PC-3 (cell line): ENCODE measurements around the gene PLOD3. TPM values are rescaled to one million over a fixed set of nuclear protein-coding genes. Genes with fewer than 3 reads are reported as not detected.

Experiments used
- ATAC-seq: fragments of 200-7000 bp; cut with Tn5 transposase; 2 replicates; pipeline ENCODE4 v1.9.1; 2020; ENCODE audit warnings: mild to moderate bottlenecking, moderate library complexity
- BruUV-seq: library from RNA; stranded (reverse); fragments of 400-500 nt; replicated peaks from 2 replicates; lab custom pipeline; 2021; lab: Mats Ljungman, UMichigan
- CTCF ChIA-PET: fragments of 300-600 bp; sonication (Branson Sonifier 250); formaldehyde crosslinking; loops from one replicate; lab custom pipeline; 2022; ENCODE audit warnings: antibody characterized with exemption; lab: Charles Lee
- POLR2A ChIA-PET: fragments of 300-600 bp; sonication (Branson Sonifier 250); formaldehyde crosslinking; loops from one replicate; lab custom pipeline; 2022; ENCODE audit warnings: antibody characterized with exemption; ENCODE audit not compliant: unreplicated experiment; lab: Charles Lee
- DNase-seq: peaks from one replicate; pipeline ENCODE4 v3.0.0-alpha.2; 2015
- H2AFZ ChIP-seq: fragments of 300-600 bp; sonication (generic); 2 replicates; pipeline ENCODE4 v1.6.0; 2016; ENCODE audit warnings: antibody characterized with exemption, low read length
- H3F3A ChIP-seq: fragments of 300-600 bp; sonication (generic); one replicate; pipeline ENCODE4 v1.6.0; 2017; ENCODE audit warnings: antibody characterized with exemption, low read length, control low read depth, mild to moderate bottlenecking; ENCODE audit not compliant: unreplicated experiment
- H3K27ac ChIP-seq: fragments of 300-600 bp; sonication (generic); 2 replicates; pipeline ENCODE4 v1.5.1; 2016; ENCODE audit warnings: mild to moderate bottlenecking, low read length
- H3K27me3 ChIP-seq: fragments of 300-600 bp; sonication (generic); 2 replicates; pipeline ENCODE4 v1.6.1; 2016; ENCODE audit warnings: low read length, mixed read lengths
- H3K36me3 ChIP-seq: fragments of 300-600 bp; sonication (generic); 2 replicates; pipeline ENCODE4 v1.6.1; 2016; ENCODE audit warnings: low read depth, mixed run types, low read length, mixed read lengths
- H3K4me1 ChIP-seq: fragments of 300-600 bp; sonication (generic); 2 replicates; pipeline ENCODE4 v1.5.1; 2016; ENCODE audit warnings: low read length; ENCODE audit not compliant: insufficient read depth
- H3K4me2 ChIP-seq: fragments of 300-600 bp; sonication (generic); 2 replicates; pipeline ENCODE4 v1.6.0; 2016; ENCODE audit warnings: low read length
- H3K4me3 ChIP-seq: fragments of 300-600 bp; sonication (generic); 2 replicates; pipeline ENCODE4 v1.5.1; 2016; ENCODE audit warnings: mild to moderate bottlenecking, low read length, mixed read lengths
- H3K79me2 ChIP-seq: fragments of 300-600 bp; sonication (generic); 2 replicates; pipeline ENCODE4 v1.6.1; 2017; ENCODE audit warnings: low read length, mixed read lengths
- H3K9ac ChIP-seq: fragments of 300-600 bp; sonication (generic); 2 replicates; pipeline ENCODE4 v1.6.0; 2016; ENCODE audit warnings: mild to moderate bottlenecking, low read length
- H3K9me2 ChIP-seq: fragments of 300-600 bp; sonication (generic); replicated peaks from 2 replicates; pipeline ENCODE4 v1.6.1; 2016; ENCODE audit warnings: mixed run types, low read length, mixed read lengths
- H3K9me3 ChIP-seq: fragments of 300-600 bp; sonication (generic); 2 replicates; pipeline ENCODE4 v1.6.1; 2016; ENCODE audit warnings: low read length, mixed read lengths
- H4K20me1 ChIP-seq: fragments of 300-600 bp; sonication (generic); 2 replicates; pipeline ENCODE4 v1.6.1; 2016; ENCODE audit warnings: low read length, mixed read lengths
- CTCF ChIP-seq: fragments of 300-600 bp; sonication (generic); conservative IDR thresholded peaks from 2 replicates; pipeline ENCODE4 v1.5.1; 2017; ENCODE audit warnings: antibody characterized with exemption, low read depth, mild to moderate bottlenecking, low read length
- EZH2 ChIP-seq: fragments of 300-600 bp; sonication (generic); IDR thresholded peaks from one replicate; pipeline ENCODE4 v1.6.1; 2017; ENCODE audit warnings: antibody characterized with exemption, mild to moderate bottlenecking, low read length; ENCODE audit not compliant: unreplicated experiment
- EZH2phosphoT487 ChIP-seq: fragments of 300-600 bp; sonication (generic); IDR thresholded peaks from 2 replicates; pipeline ENCODE4 v1.6.1; 2018; ENCODE audit warnings: mild to moderate bottlenecking, antibody characterized with exemption, low read length, borderline replicate concordance
- intact Hi-C: fragments of 100-400 bp; cut with micrococcal nuclease; formaldehyde crosslinking; loops from 2 replicates; pipeline ENCODE4 v1.9.0; 2023
- total RNA-seq: library from RNA; depleted of rRNA; stranded (reverse); fragments of >200 nt; gene quantifications from 2 replicates; pipeline ENCODE4 v1.2.3, GENCODE V29; 2014

Gene PLOD3
- total RNA-seq, 1 experiment from 2014 or later: 66.6 TPM

- no peak overlapping the region for H3K27ac ChIP-seq
- no peak for ATAC-seq
- H3K4me3 ChIP-seq: no peak overlapping the region
- TF ChIP-seq EZH2 (no peak), CTCF (no peak), EZH2phosphoT487 (no peak)
- POLR2A ChIA-PET: no interaction called here
- H2AFZ ChIP-seq: no peak overlapping the region
- H3K4me2 ChIP-seq: no peak overlapping the region
- H3K9ac ChIP-seq: no peak overlapping the region
- no peaks in the 10 kb centered on the region for H3K9me2 ChIP-seq
- CTCF ChIA-PET: no interaction called here
- intact Hi-C loops: no loop called here
- H3F3A ChIP-seq: no peaks in the 10 kb centered on the region
- no peaks in the 10 kb centered on the region for H4K20me1 ChIP-seq
- no peaks in the 10 kb centered on the region for H3K9me3 ChIP-seq
- H3K27me3 ChIP-seq: no peaks in the 10 kb centered on the region
- BruUV-seq: no TSS peak
- H3K4me1 ChIP-seq: peaks cover 11% of the 10 kb centered on the region
- DNase-seq: no peak
- H3K36me3 ChIP-seq: no peaks in the 10 kb centered on the region; the same call in 1 of the 2 replicates
- peaks cover 17% of the 10 kb centered on the region for H3K79me2 ChIP-seq
These were observed 5.4 kb downstream of the PLOD3 start for GRCh38 chr7:101212014-101212413.

- Histone ChIP-seq H3K36me3 (no peaks in the 10 kb centered on the region; the same call in 1 of the 2 replicates), H3K9ac (no peak overlapping the region), H3K9me3 (no peaks in the 10 kb centered on the region), H3K4me1 (peaks cover 10% of the 10 kb centered on the region), H3F3A (no peaks in the 10 kb centered on the region), H3K79me2 (peaks cover 12% of the 10 kb centered on the region), H3K27me3 (no peaks in the 10 kb centered on the region), H3K27ac (no peak overlapping the region), H3K4me3 (no peak overlapping the region), H3K9me2 (no peaks in the 10 kb centered on the region), H3K4me2 (no peak overlapping the region), H2AFZ (no peak overlapping the region), H4K20me1 (no peaks in the 10 kb centered on the region)
- TF ChIP-seq CTCF (no peak), EZH2phosphoT487 (no peak), EZH2 (no peak)
- DNase-seq (no peak), ATAC-seq (no peak)
- intact Hi-C loops: no loop called here
- POLR2A ChIA-PET: no interaction called here
- CTCF ChIA-PET: no interaction called here
- no TSS peak for BruUV-seq
These were observed 5.9 kb downstream of the PLOD3 start for GRCh38 chr7:101211501-101211900.

GRCh38 chr7:101210143-101210542 lies 7.2 kb downstream of the PLOD3 start:
- Histone ChIP-seq H3K9me2 (no peaks in the 10 kb centered on the region), H4K20me1 (no peaks in the 10 kb centered on the region), H3K27ac (no peak overlapping the region), H2AFZ (no peak overlapping the region), H3K9me3 (no peaks in the 10 kb centered on the region), H3K4me3 (no peak overlapping the region), H3K79me2 (no peaks in the 10 kb centered on the region), H3K27me3 (no peaks in the 10 kb centered on the region), H3K9ac (no peak overlapping the region), H3F3A (no peaks in the 10 kb centered on the region), H3K36me3 (no peaks in the 10 kb centered on the region; the same call in 1 of the 2 replicates), H3K4me2 (no peak overlapping the region), H3K4me1 (no peaks in the 10 kb centered on the region)
- TF ChIP-seq EZH2phosphoT487 (no peak), EZH2 (no peak), CTCF (no peak)
- intact Hi-C loops: no loop called here
- BruUV-seq: no TSS peak
- no peak for ATAC-seq
- ChIA-PET POLR2A (no interaction called here), CTCF (no interaction called here)
- no peak for DNase-seq
